HepG2 (cell line): ENCODE data around the gene ZNF652. TPM values are rescaled to one million over a fixed set of nuclear protein-coding genes. Genes with fewer than 3 reads are reported as not detected.
A peak's percentile ranks its signal among the peaks of the same experiment; 100 is the strongest.

Source experiments
- CEBPZ ChIP-seq: IDR thresholded peaks from 2 replicates; pipeline ENCODE4 v1.6.1; 2012; ENCODE audit warnings: low read length, improper control_type of control experiment
- ELF1 ChIP-seq: sonication (generic); formaldehyde crosslinking; IDR thresholded peaks from 2 replicates; pipeline ENCODE4 v1.4.0; 2020; ENCODE audit warnings: missing genetic modification reagents
- KMT2A ChIP-seq: sonication (generic); formaldehyde crosslinking; IDR thresholded peaks from 2 replicates; pipeline ENCODE4 v1.4.0; 2020; ENCODE audit warnings: missing genetic modification reagents
- NFATC3 ChIP-seq: sonication (generic); formaldehyde crosslinking; IDR thresholded peaks from 2 replicates; pipeline ENCODE4 v1.5.1; 2020; ENCODE audit warnings: mild to moderate bottlenecking, missing genetic modification reagents
- NFE2L2 ChIP-seq: fragments of 150-350 bp; IDR thresholded peaks from 2 replicates; pipeline ENCODE4 v1.6.1; 2014; ENCODE audit warnings: low read length
- ZNF335 ChIP-seq: sonication (generic); formaldehyde crosslinking; IDR thresholded peaks from 2 replicates; pipeline ENCODE4 v1.4.0; 2020; ENCODE audit warnings: missing genetic modification reagents
- ZNF337 ChIP-seq: sonication (generic); formaldehyde crosslinking; IDR thresholded peaks from 2 replicates; pipeline ENCODE4 v1.5.1; 2020; ENCODE audit warnings: missing genetic modification reagents, low read depth, mild to moderate bottlenecking, borderline replicate concordance
- ZNF75D ChIP-seq: sonication (generic); formaldehyde crosslinking; IDR thresholded peaks from 2 replicates; pipeline ENCODE4 v1.8.1; 2023; ENCODE audit warnings: missing genetic modification reagents, mild to moderate bottlenecking, borderline replicate concordance
- ZNF839 ChIP-seq: sonication (generic); formaldehyde crosslinking; IDR thresholded peaks from 2 replicates; pipeline ENCODE4 v1.4.0; 2020; ENCODE audit warnings: missing genetic modification reagents, mild to moderate bottlenecking, borderline replicate concordance
- ZNF850 ChIP-seq: sonication (generic); formaldehyde crosslinking; conservative IDR thresholded peaks from 2 replicates; pipeline ENCODE4 v1.9.0; 2021; ENCODE audit warnings: mild to moderate bottlenecking, missing genetic modification reagents
- ZNF891 ChIP-seq: sonication (generic); formaldehyde crosslinking; IDR thresholded peaks from 2 replicates; pipeline ENCODE4 v1.5.0; 2020; ENCODE audit warnings: mild to moderate bottlenecking, missing genetic modification reagents
- polyA plus RNA-seq, 8 experiments: library from polyadenylated mRNA; depleted of rRNA in 3 of 8; stranded (reverse) in 7 of 8; unstranded in 1 of 8; fragments of >200 nt; fragmentation: Illumina TruSeq in 4 of 8; extraction: Trizol in 4 of 8; gene quantifications; 2 replicates each; pipeline versions ENCODE4 v1.2.1 to v1.2.3, GENCODE V29; 2011 to 2016; ENCODE audit warnings: low read depth in 4 of 8, missing spikeins in 1 of 8, mixed read lengths in 1 of 8; ENCODE audit not compliant: insufficient read depth in 1 of 8
- total RNA-seq, 5 experiments: library from RNA; depleted of rRNA; stranded (reverse); fragments of >200 nt; fragmentation: Illumina TruSeq; extraction: Trizol; gene quantifications; 2 replicates each; pipeline ENCODE4 v1.2.3, GENCODE V29; 2016; ENCODE audit warnings: low read depth in 1 of 5
- TF ChIP-seq, protein P1 (sequence below): sonication (generic); formaldehyde crosslinking; IDR thresholded peaks from 2 replicates; pipeline ENCODE4 v1.5.0; 2020; ENCODE audit warnings: mild to moderate bottlenecking, missing genetic modification reagents, borderline replicate concordance
- TF ChIP-seq, protein P2 (sequence below): sonication (generic); formaldehyde crosslinking; IDR thresholded peaks from 2 replicates; pipeline ENCODE4 v1.4.0; 2020; ENCODE audit warnings: mild to moderate bottlenecking, missing genetic modification reagents

Gene ZNF652
- total and polyA plus RNA-seq, 2 of the 13 experiments (the other 11 are each of a cell fraction or from before 2014, with no cell fraction given): 16.2 to 30.2 TPM

DNA sequence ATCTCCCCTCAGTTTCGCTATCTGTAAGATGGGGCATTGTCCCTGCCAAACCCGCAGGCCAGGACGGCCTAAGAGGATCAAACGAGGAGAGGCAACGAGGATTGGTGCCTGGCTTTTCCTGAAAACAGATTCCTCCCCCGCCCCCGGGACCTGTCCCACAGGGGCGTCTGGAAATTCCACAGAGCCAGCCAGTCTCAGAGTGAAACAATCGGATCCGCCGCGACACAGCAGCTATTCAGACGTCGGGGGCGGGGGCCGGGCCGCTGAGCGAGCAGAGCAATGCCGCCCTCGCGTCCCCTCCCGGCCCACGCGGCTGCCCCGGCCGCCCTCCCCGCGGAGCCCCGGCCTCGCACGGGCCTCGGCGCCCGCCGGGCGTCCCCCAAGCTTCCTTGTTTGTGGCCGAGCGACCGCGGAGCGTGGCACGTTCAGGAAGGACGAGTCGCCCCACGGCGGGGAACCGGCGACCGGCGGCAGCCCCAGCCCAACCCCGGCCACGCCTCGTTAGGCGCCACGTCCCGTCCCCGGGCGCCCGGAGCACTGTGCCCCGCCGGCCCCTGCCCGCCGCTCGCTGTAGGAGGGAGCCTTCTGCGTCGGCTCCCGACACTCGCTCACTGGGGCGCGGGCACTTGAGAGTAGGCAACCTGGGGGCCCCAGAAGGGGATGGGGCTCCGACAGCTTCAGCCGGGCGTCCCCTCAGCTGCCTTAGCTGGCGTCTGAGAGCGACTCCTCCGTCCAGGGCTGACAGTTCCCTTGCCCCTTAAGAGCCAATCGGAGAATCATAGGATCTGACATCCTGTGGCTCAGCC lies 101.8 kb downstream of the ZNF652 start (continued):
- TF ChIP-seq ZNF337 (no peak), KMT2A (CRISPR knock-in tag) (0 out of 2 replicates have a peak, but pooled peaks have one; percentile 10), NFE2L2 (no peak), ZNF335 (CRISPR knock-in tag) (no peak), ZNF891 (CRISPR knock-in tag) (0 out of 2 replicates have a peak, but pooled peaks have one; percentile 7), CEBPZ (no peak), ZNF75D (CRISPR knock-in tag) (no peak), ELF1 (CRISPR knock-in tag) (no peak), ZNF839 (CRISPR knock-in tag) (no peak), NFATC3 (CRISPR knock-in tag) (no peak), ZNF850 (CRISPR knock-in tag) (no peak)
- TF ChIP-seq, protein P1, sequence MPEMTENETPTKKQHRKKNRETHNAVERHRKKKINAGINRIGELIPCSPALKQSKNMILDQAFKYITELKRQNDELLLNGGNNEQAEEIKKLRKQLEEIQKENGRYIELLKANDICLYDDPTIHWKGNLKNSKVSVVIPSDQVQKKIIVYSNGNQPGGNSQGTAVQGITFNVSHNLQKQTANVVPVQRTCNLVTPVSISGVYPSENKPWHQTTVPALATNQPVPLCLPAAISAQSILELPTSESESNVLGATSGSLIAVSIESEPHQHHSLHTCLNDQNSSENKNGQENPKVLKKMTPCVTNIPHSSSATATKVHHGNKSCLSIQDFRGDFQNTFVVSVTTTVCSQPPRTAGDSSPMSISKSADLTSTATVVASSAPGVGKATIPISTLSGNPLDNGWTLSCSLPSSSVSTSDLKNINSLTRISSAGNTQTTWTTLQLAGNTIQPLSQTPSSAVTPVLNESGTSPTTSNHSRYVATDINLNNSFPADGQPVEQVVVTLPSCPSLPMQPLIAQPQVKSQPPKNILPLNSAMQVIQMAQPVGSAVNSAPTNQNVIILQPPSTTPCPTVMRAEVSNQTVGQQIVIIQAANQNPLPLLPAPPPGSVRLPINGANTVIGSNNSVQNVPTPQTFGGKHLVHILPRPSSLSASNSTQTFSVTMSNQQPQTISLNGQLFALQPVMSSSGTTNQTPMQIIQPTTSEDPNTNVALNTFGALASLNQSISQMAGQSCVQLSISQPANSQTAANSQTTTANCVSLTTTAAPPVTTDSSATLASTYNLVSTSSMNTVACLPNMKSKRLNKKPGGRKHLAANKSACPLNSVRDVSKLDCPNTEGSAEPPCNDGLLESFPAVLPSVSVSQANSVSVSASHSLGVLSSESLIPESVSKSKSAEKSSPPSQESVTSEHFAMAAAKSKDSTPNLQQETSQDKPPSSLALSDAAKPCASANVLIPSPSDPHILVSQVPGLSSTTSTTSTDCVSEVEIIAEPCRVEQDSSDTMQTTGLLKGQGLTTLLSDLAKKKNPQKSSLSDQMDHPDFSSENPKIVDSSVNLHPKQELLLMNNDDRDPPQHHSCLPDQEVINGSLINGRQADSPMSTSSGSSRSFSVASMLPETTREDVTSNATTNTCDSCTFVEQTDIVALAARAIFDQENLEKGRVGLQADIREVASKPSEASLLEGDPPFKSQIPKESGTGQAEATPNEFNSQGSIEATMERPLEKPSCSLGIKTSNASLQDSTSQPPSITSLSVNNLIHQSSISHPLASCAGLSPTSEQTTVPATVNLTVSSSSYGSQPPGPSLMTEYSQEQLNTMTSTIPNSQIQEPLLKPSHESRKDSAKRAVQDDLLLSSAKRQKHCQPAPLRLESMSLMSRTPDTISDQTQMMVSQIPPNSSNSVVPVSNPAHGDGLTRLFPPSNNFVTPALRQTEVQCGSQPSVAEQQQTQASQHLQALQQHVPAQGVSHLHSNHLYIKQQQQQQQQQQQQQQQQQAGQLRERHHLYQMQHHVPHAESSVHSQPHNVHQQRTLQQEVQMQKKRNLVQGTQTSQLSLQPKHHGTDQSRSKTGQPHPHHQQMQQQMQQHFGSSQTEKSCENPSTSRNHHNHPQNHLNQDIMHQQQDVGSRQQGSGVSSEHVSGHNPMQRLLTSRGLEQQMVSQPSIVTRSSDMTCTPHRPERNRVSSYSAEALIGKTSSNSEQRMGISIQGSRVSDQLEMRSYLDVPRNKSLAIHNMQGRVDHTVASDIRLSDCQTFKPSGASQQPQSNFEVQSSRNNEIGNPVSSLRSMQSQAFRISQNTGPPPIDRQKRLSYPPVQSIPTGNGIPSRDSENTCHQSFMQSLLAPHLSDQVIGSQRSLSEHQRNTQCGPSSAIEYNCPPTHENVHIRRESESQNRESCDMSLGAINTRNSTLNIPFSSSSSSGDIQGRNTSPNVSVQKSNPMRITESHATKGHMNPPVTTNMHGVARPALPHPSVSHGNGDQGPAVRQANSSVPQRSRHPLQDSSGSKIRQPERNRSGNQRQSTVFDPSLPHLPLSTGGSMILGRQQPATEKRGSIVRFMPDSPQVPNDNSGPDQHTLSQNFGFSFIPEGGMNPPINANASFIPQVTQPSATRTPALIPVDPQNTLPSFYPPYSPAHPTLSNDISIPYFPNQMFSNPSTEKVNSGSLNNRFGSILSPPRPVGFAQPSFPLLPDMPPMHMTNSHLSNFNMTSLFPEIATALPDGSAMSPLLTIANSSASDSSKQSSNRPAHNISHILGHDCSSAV: no peak
- TF ChIP-seq, protein P2, sequence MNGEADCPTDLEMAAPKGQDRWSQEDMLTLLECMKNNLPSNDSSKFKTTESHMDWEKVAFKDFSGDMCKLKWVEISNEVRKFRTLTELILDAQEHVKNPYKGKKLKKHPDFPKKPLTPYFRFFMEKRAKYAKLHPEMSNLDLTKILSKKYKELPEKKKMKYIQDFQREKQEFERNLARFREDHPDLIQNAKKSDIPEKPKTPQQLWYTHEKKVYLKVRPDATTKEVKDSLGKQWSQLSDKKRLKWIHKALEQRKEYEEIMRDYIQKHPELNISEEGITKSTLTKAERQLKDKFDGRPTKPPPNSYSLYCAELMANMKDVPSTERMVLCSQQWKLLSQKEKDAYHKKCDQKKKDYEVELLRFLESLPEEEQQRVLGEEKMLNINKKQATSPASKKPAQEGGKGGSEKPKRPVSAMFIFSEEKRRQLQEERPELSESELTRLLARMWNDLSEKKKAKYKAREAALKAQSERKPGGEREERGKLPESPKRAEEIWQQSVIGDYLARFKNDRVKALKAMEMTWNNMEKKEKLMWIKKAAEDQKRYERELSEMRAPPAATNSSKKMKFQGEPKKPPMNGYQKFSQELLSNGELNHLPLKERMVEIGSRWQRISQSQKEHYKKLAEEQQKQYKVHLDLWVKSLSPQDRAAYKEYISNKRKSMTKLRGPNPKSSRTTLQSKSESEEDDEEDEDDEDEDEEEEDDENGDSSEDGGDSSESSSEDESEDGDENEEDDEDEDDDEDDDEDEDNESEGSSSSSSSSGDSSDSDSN: peak; percentile 71; the same call in 1 of the 2 replicates
